Activated CD4-positive, alpha-beta T cell treated with anti-CD3 and anti-CD28 coated beads, Interleukin-2, amount 10 ng/mL, durations not matched to agents 24 days and 14 days (primary cell): ENCODE results near the gene STX12. TPM values are rescaled to one million over a fixed set of nuclear protein-coding genes. Genes with fewer than 3 reads are reported as not detected.
"Not testable (repeated sequence)": the region's sequence is repeated elsewhere in the genome, so short reads cannot be mapped to it uniquely, and the experiment has no call there.

Experiments used
- DNase-seq: peaks from one replicate; pipeline ENCODE4 v3.0.0; 2022
- H3K27ac Mint-ChIP-seq: one replicate; pipeline ENCODE4 v1.8.0; 2022; ENCODE audit warnings: mild to moderate bottlenecking, mixed read lengths
- H3K27me3 Mint-ChIP-seq: one replicate; pipeline ENCODE4 v1.8.0; 2022; ENCODE audit warnings: mixed read lengths
- H3K36me3 Mint-ChIP-seq: one replicate; pipeline ENCODE4 v1.8.0; 2022; ENCODE audit warnings: low read depth, mild to moderate bottlenecking, mixed read lengths
- H3K4me1 Mint-ChIP-seq: one replicate; pipeline ENCODE4 v1.8.0; 2021; ENCODE audit warnings: mixed read lengths
- H3K4me3 Mint-ChIP-seq: one replicate; pipeline ENCODE4 v1.8.0; 2022; ENCODE audit warnings: mild to moderate bottlenecking, moderate library complexity, mixed read lengths
- H3K9me3 Mint-ChIP-seq: one replicate; pipeline ENCODE4 v1.8.0; 2021; ENCODE audit warnings: mixed read lengths
- intact Hi-C: fragments of 100-400 bp; cut with micrococcal nuclease; formaldehyde crosslinking; loops from one replicate; pipeline ENCODE4 v1.15.1; 2023
- total RNA-seq: library from RNA; stranded (reverse); gene quantifications from 2 replicates; pipeline ENCODE4 v1.2.3, GENCODE V29; 2022

Gene STX12
- total RNA-seq, 1 donor from 2014 or later: 28.8 TPM

DNA sequence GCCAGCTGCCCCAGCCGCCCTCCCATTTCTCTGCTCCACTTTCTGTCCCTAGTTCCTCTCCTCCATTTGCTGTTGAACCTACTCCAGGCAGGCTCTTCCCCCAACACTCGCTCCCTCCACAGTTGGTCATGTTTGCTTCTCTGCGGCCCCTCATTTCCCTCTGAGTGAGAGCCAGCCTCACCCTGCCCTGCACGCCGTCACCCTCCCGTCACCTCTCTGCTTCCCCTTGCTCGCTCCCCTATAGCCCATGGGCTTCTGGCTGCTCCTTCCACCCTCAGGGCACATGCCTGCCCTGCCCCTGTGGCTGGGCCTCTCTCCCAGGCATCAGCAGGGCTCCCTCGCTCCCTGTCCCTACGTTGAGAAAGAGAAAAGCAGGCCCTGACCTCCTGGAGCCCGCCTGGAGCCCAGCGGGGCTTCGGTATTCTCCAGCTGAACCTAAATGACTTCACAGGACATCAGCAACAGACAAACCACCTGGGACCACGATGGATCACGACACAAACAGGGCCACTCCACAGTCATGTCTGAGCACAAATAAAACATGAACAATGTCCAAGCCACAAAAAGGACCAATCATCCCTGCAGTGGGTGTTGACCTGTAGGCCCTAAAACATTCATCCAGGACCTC lies 86.0 kb downstream of the STX12 start:
- Mint-ChIP-seq H3K27me3 (no peaks in the 10 kb centered on the region), H3K4me1 (peaks cover 22% of the 10 kb centered on the region), H3K9me3 (no peaks in the 10 kb centered on the region), H3K27ac (no peak overlapping the region), H3K4me3 (no peak overlapping the region), H3K36me3 (no peaks in the 10 kb centered on the region)
- intact Hi-C loops: loop anchor here (1.0 to 5.0 kb wide), 4 partner anchors 32 to 350 kb away; partner anchors contain the start of gene XKR8
- DNase-seq: no peak

DNA sequence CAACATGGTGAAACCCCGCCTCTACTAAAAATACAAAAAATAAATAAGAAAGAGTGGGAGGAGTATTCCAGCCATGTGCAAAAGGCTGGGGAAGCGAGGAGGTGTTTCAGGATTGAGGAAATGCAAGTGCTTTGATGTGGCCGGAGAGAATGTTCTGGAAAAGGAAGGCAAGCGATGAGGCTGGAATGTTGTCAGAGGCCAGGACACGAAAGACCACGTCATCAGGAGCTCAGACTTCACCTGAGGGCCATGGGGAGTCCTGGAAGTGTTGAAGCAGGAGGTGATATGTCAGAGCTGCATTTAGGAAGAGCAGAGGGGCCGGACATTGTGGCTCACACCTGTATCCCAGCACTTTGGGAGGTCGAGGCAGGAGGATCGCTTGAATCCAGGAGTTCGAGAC lies 88.4 kb downstream of the STX12 start:
- no peak overlapping the region for H3K4me3 Mint-ChIP-seq
- H3K9me3 Mint-ChIP-seq: no peaks in the 10 kb centered on the region
- no peaks in the 10 kb centered on the region for H3K36me3 Mint-ChIP-seq
- DNase-seq: no peak
- intact Hi-C loops: loop anchor here (10.0 kb wide), 1 partner anchor 223 kb away; the partner anchor contains the start of gene EYA3
- peaks cover 34% of the 10 kb centered on the region for H3K4me1 Mint-ChIP-seq
- H3K27ac Mint-ChIP-seq: no peak overlapping the region
- H3K27me3 Mint-ChIP-seq: no peaks in the 10 kb centered on the region

- peaks cover 36% of the 10 kb centered on the region for H3K4me1 Mint-ChIP-seq
- H3K36me3 Mint-ChIP-seq: no peaks in the 10 kb centered on the region
- DNase-seq: no peak
- H3K4me3 Mint-ChIP-seq: no peak overlapping the region
- no peaks in the 10 kb centered on the region for H3K27me3 Mint-ChIP-seq
- no peaks in the 10 kb centered on the region for H3K9me3 Mint-ChIP-seq
- intact Hi-C loops: loop anchor here (10.0 kb wide), 1 partner anchor 223 kb away; the partner anchor contains the start of gene EYA3
- H3K27ac Mint-ChIP-seq: no peak overlapping the region
Observed at GRCh38 chr1:27862004-27862403, 89.0 kb downstream of the STX12 start.

DNA sequence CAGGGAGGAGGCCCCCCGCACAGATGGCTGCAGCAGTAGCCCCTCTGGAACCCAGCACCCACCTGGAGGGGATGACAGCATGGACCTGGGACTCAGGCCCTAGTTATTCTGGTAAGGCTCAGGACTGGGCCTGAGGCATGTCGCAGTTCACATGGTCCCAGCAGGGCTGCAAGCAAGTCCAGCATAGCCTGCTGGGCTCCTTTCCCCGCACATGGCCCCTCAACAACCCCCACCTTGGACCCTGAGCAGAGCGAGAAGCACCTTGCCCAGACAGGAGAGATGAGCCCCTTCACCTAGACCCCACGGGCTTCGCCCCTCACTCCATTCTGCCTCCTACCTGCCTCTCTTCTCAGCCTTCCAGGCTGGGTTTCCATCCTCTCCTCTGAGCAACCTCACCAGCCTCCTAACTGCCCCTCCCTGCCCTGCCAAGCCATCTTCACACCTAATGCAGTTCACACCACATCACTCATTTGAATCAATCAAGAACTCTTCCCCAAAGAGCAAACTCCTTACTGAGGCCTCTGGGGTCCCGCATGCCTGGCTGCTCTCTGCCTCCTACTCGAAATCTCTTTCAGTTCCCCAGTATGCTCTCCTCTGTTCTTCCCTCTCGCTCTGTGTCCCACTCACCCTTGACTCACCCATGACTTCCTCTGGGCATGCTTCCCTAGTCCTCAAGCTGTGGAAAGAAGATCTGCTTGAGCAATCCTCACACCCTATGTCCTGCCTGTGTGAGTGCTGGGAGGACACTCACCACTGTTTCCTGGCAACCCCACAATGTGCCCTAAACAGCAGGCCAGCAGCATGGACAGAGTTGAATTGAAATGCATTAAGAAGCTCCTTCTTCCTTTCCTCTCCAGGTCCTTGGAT lies 89.9 kb downstream of the STX12 start:
- H3K4me3 Mint-ChIP-seq: no peak overlapping the region
- intact Hi-C loops: loop anchor here (10.0 kb wide), 1 partner anchor 222 kb away; the partner anchor contains the start of gene EYA3
- no peaks in the 10 kb centered on the region for H3K36me3 Mint-ChIP-seq
- H3K9me3 Mint-ChIP-seq: no peaks in the 10 kb centered on the region
- no peaks in the 10 kb centered on the region for H3K27me3 Mint-ChIP-seq
- no peak for DNase-seq
- H3K27ac Mint-ChIP-seq: peak overlapping the region; percentile 56
- peaks cover 37% of the 10 kb centered on the region for H3K4me1 Mint-ChIP-seq

- no peaks in the 10 kb centered on the region for H3K36me3 Mint-ChIP-seq
- no peak overlapping the region for H3K4me3 Mint-ChIP-seq
- no peak for DNase-seq
- no peak overlapping the region for H3K27ac Mint-ChIP-seq
- intact Hi-C loops: loop anchor here (10.0 kb wide), 1 partner anchor 221 kb away; the partner anchor contains the start of gene EYA3
- no peaks in the 10 kb centered on the region for H3K27me3 Mint-ChIP-seq
- H3K9me3 Mint-ChIP-seq: no peaks in the 10 kb centered on the region
- H3K4me1 Mint-ChIP-seq: peaks cover 36% of the 10 kb centered on the region
Observed at GRCh38 chr1:27863538-27863915, 90.5 kb downstream of the STX12 start.

- Mint-ChIP-seq H3K9me3 (no peaks in the 10 kb centered on the region), H3K27ac (peak overlapping the region; percentile 94), H3K4me3 (peak overlapping the region; percentile 51), H3K4me1 (peaks cover 39% of the 10 kb centered on the region), H3K36me3 (no peaks in the 10 kb centered on the region), H3K27me3 (no peaks in the 10 kb centered on the region)
- intact Hi-C loops: loop anchor here (10.0 kb wide), 1 partner anchor 220 kb away; the partner anchor contains the start of gene EYA3
- peak; percentile 75 for DNase-seq
Observed at GRCh38 chr1:27864264-27864895, 91.4 kb downstream of the STX12 start.

- Mint-ChIP-seq H3K4me3 (no peak overlapping the region), H3K4me1 (peaks cover 44% of the 10 kb centered on the region), H3K27ac (peak overlapping the region; percentile 58), H3K36me3 (no peaks in the 10 kb centered on the region), H3K27me3 (no peaks in the 10 kb centered on the region), H3K9me3 (no peaks in the 10 kb centered on the region)
- no peak for DNase-seq
- intact Hi-C loops: loop anchor here (10.0 kb wide), 1 partner anchor 219 kb away; the partner anchor contains the start of gene EYA3
Observed at GRCh38 chr1:27865821-27866220, 92.8 kb downstream of the STX12 start.

- Mint-ChIP-seq H3K27me3 (no peaks in the 10 kb centered on the region), H3K4me3 (peak overlapping the region; percentile 78), H3K9me3 (no peaks in the 10 kb centered on the region), H3K4me1 (peaks cover 42% of the 10 kb centered on the region), H3K27ac (peak overlapping the region; percentile 91), H3K36me3 (peaks cover 2% of the 10 kb centered on the region)
- intact Hi-C loops: loop anchor here (10.0 kb wide), 1 partner anchor 216 kb away; the partner anchor contains the start of gene EYA3
- no peak for DNase-seq
Observed at GRCh38 chr1:27868556-27868931, 95.5 kb downstream of the STX12 start.

GRCh38 chr1:27868932-27869718 lies 96.1 kb downstream of the STX12 start:
- H3K4me1 Mint-ChIP-seq: peaks cover 41% of the 10 kb centered on the region
- H3K27ac Mint-ChIP-seq: peak overlapping the region; percentile 91

DNA sequence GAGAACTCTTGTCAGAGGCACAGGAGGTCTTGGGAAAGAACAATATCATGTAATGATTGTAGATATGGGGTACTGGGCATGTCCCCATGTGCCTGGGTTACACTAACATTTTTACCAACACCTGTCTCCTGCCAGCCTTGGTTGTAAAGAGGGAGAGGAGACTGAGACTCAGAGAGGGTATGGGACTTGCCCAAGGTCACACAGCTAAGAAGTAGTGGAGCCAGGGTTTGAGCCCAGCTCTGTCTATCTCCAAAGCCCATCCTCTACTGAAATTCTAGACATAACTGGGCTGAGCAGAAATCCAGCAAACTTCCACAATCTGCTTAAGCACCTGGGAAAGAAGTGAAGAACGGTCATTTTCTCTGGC lies 96.7 kb downstream of the STX12 start:
- intact Hi-C loops: loop anchor here (1.0 to 10.0 kb wide), 2 partner anchors 22 to 215 kb away; partner anchors contain the start of gene EYA3
- Mint-ChIP-seq H3K9me3 (no peaks in the 10 kb centered on the region), H3K27me3 (no peaks in the 10 kb centered on the region), H3K4me1 (peaks cover 37% of the 10 kb centered on the region), H3K36me3 (peaks cover 2% of the 10 kb centered on the region), H3K27ac (peak overlapping the region; percentile 91), H3K4me3 (peak overlapping the region; percentile 78)
- DNase-seq: no peak

More at GRCh38 chr1:27868932-27869718, 96.1 kb downstream of the STX12 start:
- intact Hi-C loops: loop anchor here (1.0 to 10.0 kb wide), 2 partner anchors 22 to 216 kb away; partner anchors contain the start of gene EYA3
- Mint-ChIP-seq H3K27me3 (no peaks in the 10 kb centered on the region), H3K36me3 (peaks cover 2% of the 10 kb centered on the region), H3K9me3 (no peaks in the 10 kb centered on the region), H3K4me3 (peak overlapping the region; percentile 78)
- DNase-seq: peak; percentile 90

DNA sequence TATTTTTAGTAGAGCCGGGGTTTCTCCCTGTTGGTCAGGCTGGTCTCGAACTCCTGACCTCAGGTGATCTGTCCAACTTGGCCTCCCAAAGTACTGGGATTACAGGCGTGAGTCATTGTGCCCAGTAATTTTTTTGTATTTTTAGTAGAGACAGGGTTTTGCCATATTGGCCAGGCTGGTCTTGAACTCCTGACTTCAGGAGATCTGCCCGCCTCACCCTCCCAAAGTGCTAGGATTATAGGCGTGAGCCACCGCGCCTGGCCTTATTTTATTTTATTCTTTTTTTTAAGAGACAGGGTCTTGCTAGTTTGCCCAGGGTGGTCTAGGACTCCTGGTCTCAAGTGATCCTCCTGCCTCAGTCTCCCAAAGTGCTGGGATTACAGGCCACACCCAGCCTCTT lies 98.1 kb downstream of the STX12 start:
- H3K27ac Mint-ChIP-seq, DNase-seq, intact Hi-C loops, H3K36me3 Mint-ChIP-seq, H3K27me3 Mint-ChIP-seq, H3K4me3 Mint-ChIP-seq, H3K9me3 Mint-ChIP-seq: not testable (repeated sequence)
- peaks cover 39% of the 10 kb centered on the region for H3K4me1 Mint-ChIP-seq

DNA sequence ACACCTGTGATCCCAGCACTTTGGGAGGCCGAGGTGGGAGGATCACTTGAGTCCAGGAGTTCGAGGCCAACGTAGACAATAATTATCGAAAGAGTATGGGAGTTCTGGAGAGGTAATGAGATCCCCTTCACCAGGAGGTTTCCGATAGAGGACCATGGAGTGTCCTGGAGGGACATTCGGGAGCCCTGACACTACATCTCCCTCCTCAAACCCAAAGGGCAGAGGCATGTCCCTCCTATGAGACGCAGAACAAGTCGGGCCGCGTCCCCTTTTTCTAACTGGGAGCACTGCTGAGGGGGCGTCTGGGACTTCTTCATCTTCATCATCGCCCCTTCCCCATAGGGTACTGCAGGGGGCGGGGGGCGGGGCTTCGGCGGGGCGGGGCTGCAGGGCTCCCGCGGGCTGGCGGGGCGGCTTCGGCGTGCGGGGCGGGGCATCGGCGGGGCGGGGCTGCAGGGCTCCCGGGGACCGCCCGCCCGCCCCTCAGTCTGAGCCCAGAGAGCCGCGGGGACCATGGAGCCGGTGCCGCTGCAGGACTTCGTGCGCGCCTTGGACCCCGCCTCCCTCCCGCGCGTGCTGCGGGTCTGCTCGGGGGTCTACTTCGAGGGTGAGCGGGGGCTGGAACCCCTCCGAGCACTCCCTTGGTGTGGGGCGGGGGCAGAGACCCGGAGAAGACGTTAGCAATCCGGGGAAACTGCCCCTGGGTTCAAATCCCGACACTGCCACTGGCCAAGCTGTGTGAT lies 99.2 kb downstream of the STX12 start, which contains the start of gene THEMIS2:
TSS of gene THEMIS2 (plus strand) at position 486 of the 743 bp plus-strand sequence. CDS start at position 514, 28 bp downstream.
- Mint-ChIP-seq H3K4me3 (peak within 1 kb of the TSS; percentile 90), H3K27ac (peak within 1 kb of the TSS; percentile 82), H3K9me3 (no peaks in the 10 kb centered on the region), H3K4me1 (peaks cover 39% of the 10 kb centered on the region), H3K36me3 (peaks cover 12% of the 10 kb centered on the region), H3K27me3 (no peaks in the 10 kb centered on the region)
- intact Hi-C loops: no loop called here
- DNase-seq: peak; percentile 92
